Left lung (tissue), 10 donors: ENCODE results near the gene SYP. TPM values are rescaled to one million over a fixed set of nuclear protein-coding genes. Genes with fewer than 3 reads are reported as not detected.

Experiments used
- ATAC-seq: fragments of 200-7000 bp; cut with Tn5 transposase; one replicate; pipeline ENCODE4 v1.9.1; 2020; ENCODE audit warnings: moderate library complexity
- DNase-seq, 4 donors: peaks; one replicate each; pipeline ENCODE4 v3.0.0-alpha.2; 2013 to 2020
- H3K27ac ChIP-seq, 2 donors: fragments of 200-600 bp; sonication (generic) in 1 of 2; one replicate each; pipeline versions ENCODE4 v1.5.0 to v1.8.0; 2020 to 2021
- H3K27me3 ChIP-seq, 2 donors: fragments of 200-600 bp; sonication (generic) in 1 of 2; one replicate each; pipeline versions ENCODE4 v1.5.0 to v1.8.0; 2020 to 2021
- H3K36me3 ChIP-seq, 2 donors: fragments of 200-600 bp; sonication (generic) in 1 of 2; one replicate each; pipeline versions ENCODE4 v1.5.0 to v1.8.0; 2020 to 2021
- H3K4me1 ChIP-seq, 2 donors: fragments of 200-600 bp; one replicate each; pipeline ENCODE4 v1.8.0; 2021
- H3K4me3 ChIP-seq, 2 donors: fragments of 200-600 bp; sonication (generic) in 1 of 2; one replicate each; pipeline versions ENCODE4 v1.5.0 to v1.8.0; 2020 to 2021; ENCODE audit warnings: mild to moderate bottlenecking in 1 of 2
- H3K9me3 ChIP-seq, 2 donors: fragments of 200-600 bp; sonication (generic) in 1 of 2; one replicate each; pipeline versions ENCODE4 v1.5.0 to v1.8.0; 2020 to 2021
- CTCF ChIP-seq, 2 donors: fragments of 200-600 bp; sonication (generic) in 1 of 2; IDR thresholded peaks; one replicate each; pipeline versions ENCODE4 v1.5.0 to v1.8.0; 2021; ENCODE audit warnings: antibody characterized with exemption in 2 of 2
- intact Hi-C, 2 donors: fragments of 100-400 bp; cut with DNase I; formaldehyde crosslinking; loops; one replicate each; pipeline versions ENCODE4 v1.11.2 to v1.14.2; 2022
- polyA plus RNA-seq, 6 donors: library from polyadenylated mRNA; unstranded; fragments of 120-200 nt; gene quantifications; one replicate each; pipeline ENCODE4 v1.2.1, GENCODE V29; 2013; ENCODE audit not compliant: insufficient read length in 6 of 6
- total RNA-seq, 2 donors: library from RNA; stranded (reverse); fragmentation: NEBNext Ultra II Directional; extraction: Animal tissue kit (Norgen Biotek cat#: 25700); gene quantifications; one replicate each; pipeline ENCODE4 v1.2.1, GENCODE V29; 2021
- donor health status: DM: no; HTN: yes; CAD: no.
- donor health status: DM: no; HTN: no; CAD: no.

The SYP gene
- total and polyA plus RNA-seq, 8 donors: 2.1 to 4.2 (median 3.0) TPM

DNA sequence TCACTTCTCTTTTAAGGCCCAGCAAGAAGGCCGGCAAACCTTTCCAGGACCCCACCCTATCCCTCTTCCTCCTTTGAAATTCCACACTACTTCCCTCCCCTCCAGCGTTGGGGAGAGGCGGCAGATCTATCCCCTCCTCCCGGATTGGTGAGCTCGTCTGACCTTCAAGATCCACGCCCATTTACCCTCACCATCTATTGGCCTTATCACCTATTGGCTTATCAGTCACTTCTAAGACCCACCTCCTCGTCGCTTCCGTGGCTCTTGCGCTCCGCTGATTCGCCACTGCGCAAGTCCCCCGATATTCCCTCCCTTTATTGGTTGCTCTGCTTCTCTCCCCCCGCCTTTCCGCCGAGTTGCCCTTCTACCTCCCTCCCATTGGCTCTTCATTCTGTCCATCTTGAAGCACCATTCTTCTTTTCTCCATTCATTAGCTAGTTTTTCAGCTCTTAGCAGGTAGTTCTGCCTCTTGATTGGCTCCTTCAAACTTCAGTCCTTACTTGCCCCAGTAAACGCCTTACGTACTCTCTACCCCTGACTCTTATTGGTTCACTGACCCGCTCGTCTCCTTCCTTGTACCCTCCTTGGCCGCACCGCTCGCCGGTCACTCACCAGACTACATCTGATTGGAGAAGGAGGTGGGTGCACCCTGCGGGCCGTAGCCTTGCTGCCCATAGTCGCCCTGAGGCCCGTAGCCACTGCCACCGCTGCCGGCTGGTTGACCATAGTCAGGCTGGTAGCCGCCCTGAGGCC is 9.0 kb downstream of the SYP start:
- H3K27me3 ChIP-seq: no peaks in the 10 kb centered on the region
- no peaks in the 10 kb centered on the region for H3K36me3 ChIP-seq
- DNase-seq (peak; percentile 92 to 98 (median 93)), ATAC-seq (peak; percentile 88)
- H3K9me3 ChIP-seq: no peaks in the 10 kb centered on the region
- peaks cover 0 to 9% of the 10 kb centered on the region in 2 donors for H3K4me1 ChIP-seq
- H3K27ac ChIP-seq: peak overlapping the region; percentile 84 to 93
- H3K4me3 ChIP-seq: peak overlapping the region; percentile 52 to 60
- intact Hi-C loops: no loop called here
- no peak for TF ChIP-seq CTCF (IDR thresholded peaks at IDR 0.05)

GRCh38 chrX:49189606-49190005 is 10.4 kb downstream of the SYP start:
- no peak for DNase-seq
- Histone ChIP-seq H3K27ac (peak overlapping the region in 1 of 2 donors; percentile 84), H3K27me3 (no peaks in the 10 kb centered on the region), H3K36me3 (no peaks in the 10 kb centered on the region), H3K9me3 (no peaks in the 10 kb centered on the region), H3K4me3 (no peak overlapping the region), H3K4me1 (peaks cover 0 to 16% of the 10 kb centered on the region in 2 donors)
- intact Hi-C loops: no loop called here
- no peak for ATAC-seq
- TF ChIP-seq CTCF (IDR thresholded peaks at IDR 0.05): no peak

- Histone ChIP-seq H3K36me3 (no peaks in the 10 kb centered on the region), H3K27ac (no peak overlapping the region), H3K4me3 (no peak overlapping the region), H3K27me3 (no peaks in the 10 kb centered on the region), H3K9me3 (no peaks in the 10 kb centered on the region), H3K4me1 (peaks cover 0 to 21% of the 10 kb centered on the region in 2 donors)
- TF ChIP-seq CTCF (IDR thresholded peaks at IDR 0.05): no peak
- DNase-seq (no peak), ATAC-seq (no peak)
- intact Hi-C loops: no loop called here
Observed at GRCh38 chrX:49188468-49189076, 11.4 kb downstream of the SYP start.

- Histone ChIP-seq H3K4me1 (peaks cover 0 to 21% of the 10 kb centered on the region in 2 donors), H3K27ac (no peak overlapping the region), H3K36me3 (peaks cover 0 to 10% of the 10 kb centered on the region in 2 donors), H3K4me3 (no peak overlapping the region), H3K9me3 (no peaks in the 10 kb centered on the region), H3K27me3 (no peaks in the 10 kb centered on the region)
- no peak for TF ChIP-seq CTCF (IDR thresholded peaks at IDR 0.05)
- intact Hi-C loops: no loop called here
- DNase-seq (no peak), ATAC-seq (no peak)
Observed at GRCh38 chrX:49187526-49187925, 12.5 kb downstream of the SYP start.

DNA sequence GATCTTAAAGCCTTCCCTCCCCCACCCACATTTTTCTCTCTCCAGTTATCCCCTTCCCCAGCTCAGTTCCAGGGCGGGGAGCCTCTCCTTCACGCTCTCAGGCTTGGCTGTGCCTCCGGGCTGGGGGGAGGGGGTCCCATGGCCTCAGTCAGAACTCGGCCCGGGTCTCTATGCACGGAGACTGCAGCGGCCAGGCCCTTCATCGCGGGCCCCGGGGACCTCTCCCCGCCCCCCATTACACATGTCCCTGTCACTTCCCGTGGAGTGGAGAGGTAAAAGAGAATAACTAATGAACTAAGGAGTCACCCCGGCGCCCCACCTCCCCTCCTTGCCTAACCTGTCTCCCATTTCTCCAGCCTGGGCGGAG is 13.0 kb downstream of the SYP start:
- intact Hi-C loops: no loop called here
- no peak overlapping the region for H3K4me3 ChIP-seq
- no peak overlapping the region for H3K27ac ChIP-seq
- TF ChIP-seq CTCF (IDR thresholded peaks at IDR 0.05): no peak
- ATAC-seq (no peak), DNase-seq (no peak)
- peaks cover 0 to 16% of the 10 kb centered on the region in 2 donors for H3K36me3 ChIP-seq
- no peaks in the 10 kb centered on the region for H3K27me3 ChIP-seq
- peaks cover 0 to 21% of the 10 kb centered on the region in 2 donors for H3K4me1 ChIP-seq
- no peaks in the 10 kb centered on the region for H3K9me3 ChIP-seq
